Eye (tissue), 1 donor: ENCODE measurements around the gene PIGR.

ENCODE experiments used
- DNase-seq: peaks from one replicate; pipeline ENCODE4 v3.0.0-alpha.2; 2015

The PIGR gene

DNA sequence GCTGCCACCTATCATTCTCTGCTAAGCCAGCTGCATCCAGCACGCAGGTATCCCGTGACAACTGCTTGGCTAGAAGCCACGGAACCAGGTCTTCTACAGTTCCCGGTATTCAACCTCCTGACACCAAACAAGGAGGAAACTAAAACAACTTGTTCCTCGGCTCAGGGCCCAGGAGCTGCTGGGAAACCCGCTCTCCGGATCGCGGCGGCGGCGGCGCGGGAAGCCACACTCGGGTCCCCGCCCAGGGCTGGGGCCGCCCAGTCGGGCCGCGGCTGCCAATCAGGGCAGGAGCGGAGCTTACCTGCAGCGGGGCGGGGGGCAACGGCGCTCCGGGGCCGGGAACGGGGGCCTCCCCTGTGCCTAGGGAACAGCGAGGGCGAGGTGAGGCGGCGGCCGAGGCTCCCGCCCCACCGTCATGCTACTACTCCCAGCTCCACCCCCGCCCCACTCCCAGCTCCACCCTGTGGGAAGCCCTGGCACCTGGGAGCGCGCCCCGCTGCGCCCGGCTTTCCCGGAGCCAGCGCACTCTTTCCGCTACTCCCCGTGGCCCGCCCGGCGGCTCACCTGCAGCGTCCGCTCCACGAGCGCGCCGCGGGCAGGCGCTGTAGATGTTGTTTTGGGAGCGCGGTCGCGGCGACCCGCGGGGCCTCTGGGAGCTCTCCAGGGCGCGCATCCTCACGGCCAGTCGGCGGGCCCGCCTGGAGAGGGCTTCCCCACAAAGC lies 36.9 kb downstream of the PIGR start:
- DNase-seq: peak; percentile 61

DNA sequence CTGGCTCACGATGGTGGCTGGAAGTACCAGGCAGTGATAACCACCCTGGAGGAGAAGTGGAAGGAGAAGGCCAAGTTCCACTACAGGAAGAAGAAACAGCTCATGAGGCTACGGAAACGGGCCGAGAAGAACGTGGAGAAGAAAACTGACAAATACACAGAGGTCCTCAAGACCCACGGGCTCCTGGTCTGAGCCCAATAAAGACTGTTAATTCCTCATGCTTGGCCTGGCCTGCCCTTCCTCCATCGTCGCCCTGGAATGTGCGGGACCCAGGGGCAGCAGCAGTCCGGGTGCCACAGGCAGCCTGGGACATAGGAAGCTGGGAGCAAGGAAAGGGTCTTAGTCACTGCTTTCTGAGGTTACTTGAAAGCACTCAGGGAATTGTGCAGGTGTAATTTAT lies 38.2 kb downstream of the PIGR start:
- DNase-seq: no peak

DNA sequence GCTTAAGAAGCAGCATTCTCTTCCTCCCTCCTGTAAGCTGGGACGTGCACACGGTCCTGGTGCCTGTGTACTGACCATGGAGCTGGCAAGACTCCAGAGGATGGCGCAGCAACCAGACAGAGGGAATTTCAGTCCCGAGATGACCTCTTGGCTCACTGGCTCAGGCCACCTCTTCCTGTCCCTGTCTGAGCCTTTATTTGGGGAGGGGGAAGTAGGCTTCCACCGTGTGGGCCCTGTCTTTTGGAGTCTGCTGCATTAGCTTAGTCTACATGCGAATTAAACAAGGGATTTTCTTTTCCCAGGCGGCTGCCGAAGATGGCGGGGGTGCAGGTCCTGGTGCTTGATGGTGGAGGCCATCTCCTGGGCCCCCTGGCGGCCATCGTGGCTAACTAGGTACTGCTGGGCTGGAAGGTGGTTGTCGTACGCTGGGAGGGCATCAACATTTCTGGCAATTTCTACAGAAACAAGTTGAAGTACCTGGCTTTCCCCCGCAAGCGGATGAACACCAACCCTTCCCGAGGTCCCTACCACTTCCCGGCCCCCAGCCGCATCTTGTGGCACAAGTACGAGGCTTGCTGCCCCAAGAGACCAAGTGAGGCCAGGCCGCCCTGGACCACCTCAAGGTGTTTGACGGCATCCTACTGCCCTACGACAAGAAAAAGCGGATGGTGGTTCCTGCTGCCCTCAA lies 38.8 kb downstream of the PIGR start:
- no peak for DNase-seq

DNA sequence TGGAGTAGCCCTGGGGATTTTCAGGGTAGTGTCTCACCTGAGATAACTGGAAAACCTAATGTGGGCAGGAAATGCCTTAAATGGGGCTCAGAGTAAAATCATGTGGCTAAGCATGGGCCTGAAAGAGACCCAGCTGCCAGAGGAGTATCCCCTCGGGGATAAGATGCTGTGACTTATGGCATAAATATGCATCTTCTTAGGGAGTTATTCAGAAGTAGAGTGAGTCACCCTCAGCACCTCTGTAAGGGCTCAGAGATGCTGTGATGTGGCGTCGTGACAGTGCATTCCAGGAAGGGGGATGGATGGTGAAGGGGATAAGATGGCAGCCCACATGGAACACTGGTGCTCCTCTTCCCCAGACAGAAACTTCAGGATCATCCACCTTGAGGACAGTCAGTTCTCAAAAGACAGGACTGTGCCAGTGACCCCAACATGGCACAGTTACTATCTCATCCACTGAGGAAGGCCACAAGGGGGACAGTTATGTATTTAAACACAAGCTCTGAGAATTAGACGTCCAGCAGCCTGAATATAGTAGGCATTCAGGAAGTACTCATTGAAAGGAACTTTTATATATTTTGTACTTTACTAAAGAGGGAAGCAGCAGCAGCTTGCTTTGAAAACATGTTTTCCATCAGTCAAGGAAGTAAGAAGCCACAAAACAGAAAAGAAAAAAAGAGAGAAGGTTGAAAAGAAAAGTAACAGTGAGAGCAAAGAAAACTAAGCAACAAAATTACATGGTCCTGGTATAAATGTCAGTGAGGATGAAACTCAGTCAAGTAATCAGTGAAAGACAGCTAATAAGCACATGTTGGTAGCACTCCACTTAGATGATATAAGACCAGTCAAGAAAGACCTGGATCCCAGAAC lies 40.7 kb downstream of the PIGR start:
- DNase-seq: no peak

DNA sequence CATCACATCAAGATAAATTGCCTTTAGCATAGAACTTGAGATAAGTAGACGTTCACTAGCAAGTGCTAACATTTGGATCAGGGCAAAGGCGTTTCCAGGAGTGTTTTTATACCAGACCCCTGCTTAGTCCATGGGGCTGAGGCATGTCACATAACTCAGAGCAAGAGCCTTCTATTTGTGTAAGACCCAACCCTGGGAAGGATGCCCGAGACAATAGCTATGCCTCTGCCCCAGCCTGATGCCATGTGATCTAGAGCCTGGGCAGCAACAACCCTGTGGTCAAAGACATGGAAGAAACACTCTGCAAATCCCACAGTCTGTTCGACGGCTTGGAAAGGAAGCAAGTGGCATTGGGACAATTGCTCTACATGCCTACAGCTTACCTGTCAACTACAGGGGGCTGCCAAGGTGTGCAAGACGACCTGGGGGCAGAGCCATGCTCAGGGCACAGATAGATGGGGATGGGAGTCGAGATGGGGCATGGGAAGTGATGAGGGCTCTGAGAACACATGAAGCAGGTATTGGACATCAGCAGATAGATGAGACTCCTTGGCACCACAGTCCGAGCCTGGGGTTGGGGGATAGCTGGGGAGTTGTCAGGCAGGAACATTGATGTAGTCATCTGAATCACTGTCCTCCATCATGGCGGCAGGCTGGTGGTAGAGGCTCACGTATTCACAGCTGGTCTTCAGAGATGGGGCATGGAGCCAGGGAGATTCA lies 41.7 kb downstream of the PIGR start:
- no peak for DNase-seq

DNA sequence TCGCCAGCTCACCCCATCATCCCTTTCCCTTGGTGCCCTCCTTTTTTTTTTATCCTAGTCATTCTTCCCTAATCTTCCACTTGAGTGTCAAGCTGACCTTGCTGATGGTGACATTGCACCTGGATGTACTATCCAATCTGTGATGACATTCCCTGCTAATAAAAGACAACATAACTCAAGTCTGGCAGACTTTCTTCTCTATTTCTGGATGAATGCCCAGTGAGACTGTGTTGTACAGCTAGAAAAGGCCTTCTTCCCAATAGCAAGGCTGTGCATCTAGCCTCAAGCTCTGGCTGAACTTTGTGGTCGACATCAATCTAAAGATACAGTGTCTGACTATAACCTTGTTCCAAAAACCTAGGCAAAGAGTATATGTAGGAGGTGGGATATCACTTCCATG lies 42.6 kb downstream of the PIGR start:
- DNase-seq: no peak

DNA sequence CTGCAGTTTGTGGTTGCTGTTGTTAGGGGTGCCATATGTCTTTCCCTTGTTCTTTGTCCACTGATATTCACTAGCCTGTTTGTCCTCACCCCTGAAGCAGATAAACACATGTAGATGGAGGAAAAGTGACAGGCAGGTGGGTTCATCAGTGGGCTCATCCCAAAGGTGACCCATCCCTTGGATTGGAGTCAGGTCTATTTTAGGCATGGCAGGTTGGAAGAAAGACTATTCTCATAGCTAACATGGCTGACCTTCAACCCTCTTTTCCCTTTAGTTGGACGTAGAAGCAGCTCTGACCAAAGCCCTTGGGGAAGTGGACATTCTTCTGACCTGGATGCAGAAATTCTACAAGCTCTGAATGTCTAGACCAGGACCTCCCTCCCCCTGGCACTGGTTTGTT lies 43.6 kb downstream of the PIGR start:
- no peak for DNase-seq

DNA sequence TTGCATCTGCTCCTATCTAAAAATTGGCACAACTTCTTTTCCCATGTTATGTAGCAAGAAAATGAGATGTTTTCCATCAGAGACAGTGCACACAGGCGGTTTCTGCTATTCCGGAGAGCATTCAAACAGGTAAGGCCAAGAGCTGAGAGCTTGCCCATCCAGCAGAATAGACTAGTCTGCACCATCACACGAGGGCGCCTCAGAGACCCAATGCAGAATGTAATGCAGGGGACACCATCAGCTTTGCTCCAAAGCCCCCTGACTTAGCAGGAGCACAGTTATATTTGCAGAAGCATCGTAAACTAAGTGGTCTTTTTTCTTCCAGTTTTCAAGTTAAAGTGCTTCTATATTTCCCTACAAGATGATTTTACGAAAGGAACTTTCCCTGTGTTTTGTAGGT lies 44.3 kb downstream of the PIGR start:
- DNase-seq: no peak

DNA sequence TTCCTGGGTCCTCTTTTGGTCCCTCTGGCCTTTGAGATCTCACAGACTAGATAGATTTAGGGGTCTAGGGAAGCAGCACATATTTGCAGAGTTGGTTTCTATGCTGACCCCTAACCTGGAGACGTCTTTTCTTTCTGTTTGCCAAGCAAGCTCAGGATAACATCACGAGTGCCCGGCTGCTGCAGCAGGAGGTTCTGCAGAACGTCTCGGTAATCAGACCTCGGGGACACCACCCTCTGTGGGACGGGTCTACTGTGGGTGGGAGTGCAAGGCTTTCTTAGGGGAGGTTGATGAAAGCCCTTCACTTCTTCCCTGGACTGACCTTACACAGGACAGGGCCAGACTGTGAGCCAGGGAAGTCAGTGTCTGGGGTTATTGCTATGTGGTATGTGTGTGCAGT lies 46.1 kb downstream of the PIGR start:
- no peak for DNase-seq

DNA sequence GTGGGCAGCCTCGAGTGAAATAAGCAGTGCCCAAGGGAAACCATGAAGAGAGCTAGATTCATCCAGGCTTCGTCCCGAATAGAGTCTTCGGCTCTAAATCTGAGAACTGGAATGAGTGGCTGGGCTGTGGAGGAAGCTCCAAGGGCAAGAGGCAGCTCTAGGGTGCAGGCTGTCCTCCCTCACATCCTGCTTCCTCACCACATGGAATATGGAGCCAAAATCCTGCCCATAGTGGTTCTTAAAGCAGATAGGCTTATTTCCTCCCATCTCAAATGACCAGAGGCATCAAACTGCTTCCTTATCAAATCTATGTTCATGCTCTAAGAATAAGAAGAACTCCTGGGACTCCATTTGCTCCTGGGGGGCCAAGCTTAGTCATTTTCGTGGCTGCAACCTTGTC lies 46.5 kb downstream of the PIGR start:
- no peak for DNase-seq

DNA sequence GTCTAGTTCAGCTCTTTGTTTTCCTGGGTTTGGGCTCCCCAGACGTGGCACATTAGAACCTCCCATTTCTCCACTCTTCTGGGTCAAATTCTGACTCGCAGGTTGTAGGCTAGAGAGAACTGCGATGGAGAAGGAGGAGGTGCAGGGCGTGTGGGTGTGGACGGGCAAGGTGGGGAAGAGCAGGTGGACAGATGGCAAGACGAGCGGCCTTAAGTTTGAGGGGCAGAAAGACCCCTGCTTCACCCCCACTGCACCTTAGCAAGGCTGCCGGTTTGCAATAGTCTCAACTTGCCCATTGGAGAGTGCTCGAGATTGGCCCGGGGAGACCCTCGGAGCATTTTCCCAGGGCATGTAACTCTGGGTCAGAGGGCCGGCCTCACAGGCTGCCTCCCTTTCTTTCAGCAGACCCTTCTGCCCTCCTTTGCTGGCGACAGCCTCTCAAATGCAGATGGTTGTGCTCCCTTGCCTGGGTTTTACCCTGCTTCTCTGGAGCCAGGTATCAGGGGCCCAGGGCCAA lies 47.3 kb downstream of the PIGR start:
- no peak for DNase-seq

DNA sequence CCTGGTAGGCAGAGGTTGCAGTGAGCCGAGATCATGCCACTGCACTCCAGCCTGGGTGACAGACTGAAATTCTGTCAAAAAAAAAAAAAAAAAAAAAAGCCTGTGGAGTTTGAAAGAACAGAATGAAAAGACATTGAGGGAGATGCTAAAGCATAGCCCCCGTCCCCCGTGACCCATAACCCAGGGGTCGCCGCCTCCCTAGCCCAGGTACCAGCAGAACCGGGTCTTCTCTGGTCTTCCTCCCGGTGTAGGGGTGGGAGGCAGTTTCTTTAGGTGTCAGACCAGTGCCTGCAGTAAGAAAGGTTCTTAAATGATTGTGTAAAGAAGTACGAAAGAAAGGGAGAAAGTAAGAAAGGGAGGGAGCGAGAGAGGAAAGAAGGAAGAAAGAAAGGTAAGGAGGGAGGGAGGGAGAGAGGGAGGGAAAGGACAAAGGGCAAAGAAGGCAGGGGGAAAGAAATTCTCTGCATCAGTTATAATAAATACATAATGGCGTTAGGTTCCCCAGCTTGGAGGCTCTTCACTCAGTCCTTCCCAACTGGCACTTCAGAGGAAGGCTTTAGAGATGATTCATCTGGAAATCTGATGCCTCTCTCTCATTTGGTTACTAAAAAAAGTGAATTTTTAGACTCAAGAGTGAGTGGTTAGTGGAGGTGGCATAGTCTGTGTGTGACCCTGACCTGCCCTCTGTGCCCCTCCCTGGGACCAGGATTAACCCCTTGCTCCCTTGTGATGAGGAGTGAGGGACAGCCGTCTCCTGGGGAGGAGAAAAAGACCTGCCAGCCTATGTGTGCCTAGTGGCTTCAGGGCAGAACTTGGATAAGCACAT lies 48.0 kb downstream of the PIGR start:
- no peak for DNase-seq

DNA sequence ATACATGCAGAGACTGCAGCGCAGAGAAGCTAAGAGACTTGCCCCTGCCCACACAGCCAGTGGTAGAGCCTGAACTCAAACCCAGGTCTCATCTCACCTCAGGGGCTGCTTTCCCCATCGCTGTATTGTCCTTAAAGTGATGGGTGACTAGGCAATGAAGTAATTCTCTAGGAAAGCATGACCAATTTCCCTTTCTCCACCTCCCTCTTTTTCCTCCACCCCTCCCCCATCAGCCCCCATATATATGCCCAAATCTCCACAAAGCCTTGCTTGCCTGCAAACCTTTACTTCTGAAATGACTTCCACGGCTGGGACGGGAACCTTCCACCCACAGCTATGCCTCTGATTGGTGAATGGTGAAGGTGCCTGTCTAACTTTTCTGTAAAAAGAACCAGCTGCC lies 49.1 kb downstream of the PIGR start, which contains the start of gene IL24:
IL24 (plus strand) TSS at position 269 of the 400 bp plus-strand sequence. CDS start 390 bp downstream, outside the sequence.
- DNase-seq: no peak

DNA sequence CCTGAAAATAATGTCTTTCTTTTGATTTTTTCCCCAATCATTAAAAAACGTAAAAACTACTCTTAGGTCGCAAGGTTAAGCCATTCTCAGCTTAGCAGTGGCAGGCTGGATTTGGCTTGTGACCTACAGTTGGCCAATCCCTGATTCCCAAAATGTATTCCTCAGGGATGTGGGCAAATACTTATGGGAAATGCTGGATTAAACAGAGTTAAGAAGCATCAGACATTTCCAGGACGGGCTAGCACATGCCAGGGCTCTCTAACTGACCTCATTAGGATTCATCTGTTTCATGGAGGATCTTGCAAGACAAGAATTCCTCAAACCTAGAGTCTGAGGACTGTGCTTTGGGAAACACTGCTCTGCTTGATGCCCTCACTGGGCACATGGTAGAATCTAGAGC lies 50.0 kb downstream of the PIGR start:
- no peak for DNase-seq

DNA sequence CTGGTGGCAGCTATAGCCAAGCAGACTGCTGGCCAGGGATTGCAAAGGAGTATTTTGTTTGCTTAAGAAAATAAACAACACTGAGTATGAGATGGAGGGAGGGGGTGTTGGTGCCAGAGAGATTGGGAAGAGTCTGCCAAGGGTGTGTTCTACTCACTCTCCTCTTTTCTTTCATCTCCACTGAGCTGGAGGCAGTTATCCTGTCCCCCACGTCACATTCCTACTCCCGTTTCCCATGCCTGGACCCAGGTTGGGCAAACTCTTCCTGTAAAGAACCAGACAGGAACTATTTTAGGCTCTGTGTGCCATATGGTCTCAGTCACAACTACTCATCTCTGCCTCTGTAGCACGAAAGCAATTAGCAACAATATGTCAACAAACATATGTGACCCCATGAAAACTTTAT lies 50.4 kb downstream of the PIGR start:
- no peak for DNase-seq

DNA sequence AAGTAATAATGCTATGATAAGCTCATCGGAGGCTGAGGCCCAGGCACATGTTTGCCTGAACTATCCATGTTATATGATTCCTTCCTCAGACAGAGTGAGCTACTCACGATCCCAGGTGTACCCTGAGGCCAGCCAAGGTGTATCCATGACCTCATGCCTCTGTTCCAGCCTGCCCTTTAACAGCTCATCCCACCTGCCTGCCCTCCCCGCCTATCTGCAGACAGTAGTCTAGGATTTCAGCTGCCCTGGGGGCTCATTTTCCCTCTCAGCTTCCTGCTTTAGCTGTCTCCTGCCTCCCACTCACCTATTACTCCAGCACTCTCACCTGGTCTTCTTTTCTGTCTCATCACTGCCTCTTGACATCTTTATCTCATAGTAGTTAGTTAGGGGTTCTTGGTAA lies 50.9 kb downstream of the PIGR start:
- DNase-seq: no peak

DNA sequence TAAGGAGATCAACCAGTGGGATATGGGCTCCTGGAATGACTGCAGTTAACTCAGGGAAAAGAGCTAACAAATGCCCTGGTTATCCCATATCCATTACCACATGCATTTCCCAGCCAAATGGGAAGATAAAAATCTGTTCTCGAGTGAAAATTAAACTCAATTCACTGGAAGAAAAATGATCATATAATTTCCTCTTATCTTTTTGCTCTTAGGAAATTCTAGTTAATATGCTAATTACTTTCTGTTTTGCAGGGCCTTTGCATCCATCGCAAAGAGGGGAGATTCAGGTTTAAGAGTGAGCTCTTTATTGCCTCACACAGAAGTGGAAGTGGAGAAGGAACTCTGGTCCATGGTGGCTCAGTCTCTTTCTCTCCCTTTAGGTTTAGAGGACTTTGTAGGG lies 52.9 kb downstream of the PIGR start:
- DNase-seq: no peak

DNA sequence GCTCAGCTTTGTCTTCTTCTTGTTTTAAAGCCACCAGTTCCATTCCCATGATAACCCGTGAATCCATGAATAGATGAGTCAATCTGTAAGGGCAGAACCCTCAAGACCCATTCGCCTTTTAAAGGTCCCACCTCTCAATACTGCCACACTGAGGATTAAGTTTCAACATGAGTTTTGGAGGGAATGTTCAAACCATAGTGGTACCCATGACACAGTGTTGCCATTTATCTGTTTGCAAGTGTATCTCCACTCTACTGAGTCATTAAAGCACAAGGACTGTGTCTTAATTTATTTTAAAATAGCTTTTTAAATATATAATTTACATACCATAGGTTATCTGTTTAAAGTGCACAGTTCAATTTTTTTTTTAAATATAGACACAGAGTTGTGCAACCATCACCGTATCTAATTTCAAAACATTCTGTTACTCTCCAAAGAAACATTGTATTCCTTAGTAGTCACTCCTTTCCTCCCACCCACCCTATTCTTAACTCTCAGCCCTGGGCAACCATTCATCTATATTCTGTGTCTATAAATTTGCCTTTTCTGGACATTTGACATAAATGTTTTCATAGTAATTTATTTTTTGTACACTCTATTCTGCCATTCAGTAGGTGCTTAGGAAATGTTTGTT lies 53.8 kb downstream of the PIGR start:
- no peak for DNase-seq

DNA sequence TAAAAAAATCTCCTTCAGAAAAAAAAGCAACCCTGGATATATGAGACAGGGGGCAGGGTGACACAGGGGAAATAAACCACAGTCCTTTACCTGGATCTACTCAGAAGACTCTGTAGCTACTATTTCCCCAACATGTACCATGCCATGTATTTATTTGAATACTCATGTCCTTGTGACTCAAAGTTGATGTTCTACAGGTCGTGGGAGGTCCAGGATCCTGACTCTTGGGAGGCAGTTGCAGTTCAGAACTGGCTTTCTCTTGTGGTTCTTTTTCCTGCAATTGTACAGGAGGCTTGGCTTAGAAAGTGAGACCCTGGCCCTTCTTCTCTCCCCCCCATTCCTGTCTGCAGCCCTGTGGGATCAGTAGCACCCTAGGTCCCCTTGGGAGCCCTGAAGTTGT lies 54.9 kb downstream of the PIGR start:
- no peak for DNase-seq

DNA sequence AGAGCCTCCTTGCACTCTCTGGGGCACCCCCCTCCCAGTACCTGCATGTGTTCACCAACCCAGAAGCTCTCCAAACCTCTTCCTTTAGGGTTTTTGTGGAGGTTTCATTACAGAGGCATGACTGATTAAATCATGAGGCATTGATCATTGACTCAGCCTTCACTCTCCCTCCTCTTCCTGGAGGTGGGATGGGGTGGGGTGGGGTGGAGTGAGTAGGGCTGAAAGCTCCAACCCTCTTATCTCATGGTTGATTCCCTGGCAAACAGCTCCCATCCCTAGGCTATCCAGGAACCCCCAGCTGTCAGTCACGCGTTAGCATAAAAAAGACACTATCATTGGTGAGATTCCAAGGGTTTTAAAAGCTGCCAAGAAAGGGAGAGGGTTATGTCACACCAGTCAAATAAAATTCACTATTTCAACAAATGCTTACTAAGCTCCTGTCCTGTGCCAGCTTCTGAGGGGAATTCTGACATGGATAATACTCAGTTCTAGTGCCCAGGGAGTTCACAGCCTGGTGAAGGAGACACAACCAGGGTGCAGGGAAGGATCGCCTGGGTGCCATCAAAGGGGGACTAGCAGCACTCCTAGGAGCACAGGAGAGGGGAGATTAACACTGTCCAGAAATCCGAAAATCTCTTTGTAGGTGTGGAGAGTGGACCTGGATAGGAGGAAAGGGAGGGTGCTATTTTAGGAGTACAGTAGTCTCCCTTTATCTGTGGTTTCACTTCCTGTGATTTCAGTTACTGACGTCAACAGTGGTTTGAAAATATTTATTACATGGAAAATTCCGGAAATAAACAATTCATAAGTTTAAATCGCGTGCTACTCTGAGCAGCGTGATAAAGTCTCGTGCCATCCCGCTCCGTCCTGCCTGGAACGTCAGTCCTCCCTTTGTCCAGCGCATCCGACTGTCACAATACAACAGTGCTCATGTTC lies 55.9 kb downstream of the PIGR start:
- DNase-seq: no peak
